NCI-H524 treated with DMSO at 0.1 percent for 48 hours (cell line): ENCODE results near the gene SCFD2.
"Not testable (repeated sequence)": the region's sequence is repeated elsewhere in the genome, so short reads cannot be mapped to it uniquely, and the experiment has no call there.

Experiments used
- DNase-seq: peaks from one replicate; lab custom pipeline; 2025; lab: John Stamatoyannopoulos, UW

The SCFD2 gene

GRCh38 chr4:53340145-53340544 is 25.7 kb downstream of the SCFD2 start:
- DNase-seq: not testable (repeated sequence)

GRCh38 chr4:53334916-53335315 is 30.9 kb downstream of the SCFD2 start:
- not testable (repeated sequence) for DNase-seq

- DNase-seq: no peak
Measured at GRCh38 chr4:53326535-53326934, 39.3 kb downstream of the SCFD2 start.

- no peak for DNase-seq
Measured at GRCh38 chr4:53322696-53323095, 43.2 kb downstream of the SCFD2 start.

GRCh38 chr4:53321984-53322289 is 43.9 kb downstream of the SCFD2 start:
- DNase-seq: no peak

GRCh38 chr4:53321151-53321983 is 44.5 kb downstream of the SCFD2 start:
- DNase-seq: no peak

GRCh38 chr4:53315300-53315699 is 50.6 kb downstream of the SCFD2 start:
- no peak for DNase-seq

GRCh38 chr4:53314252-53314651 is 51.6 kb downstream of the SCFD2 start:
- no peak for DNase-seq

GRCh38 chr4:53313510-53313909 is 52.4 kb downstream of the SCFD2 start:
- DNase-seq: peak; percentile 3

GRCh38 chr4:53309321-53310040 is 56.4 kb downstream of the SCFD2 start:
- no peak for DNase-seq

- DNase-seq: no peak
Measured at GRCh38 chr4:53307819-53308780, 57.8 kb downstream of the SCFD2 start.

GRCh38 chr4:53307210-53307609 is 58.7 kb downstream of the SCFD2 start:
- no peak for DNase-seq

GRCh38 chr4:53306729-53307128 is 59.1 kb downstream of the SCFD2 start:
- DNase-seq: no peak

- not testable (repeated sequence) for DNase-seq
Measured at GRCh38 chr4:53292209-53292608, 73.7 kb downstream of the SCFD2 start.

GRCh38 chr4:53281438-53281837 is 84.4 kb downstream of the SCFD2 start:
- peak; percentile 16 for DNase-seq

- no peak for DNase-seq
Measured at GRCh38 chr4:53280846-53281245, 85.0 kb downstream of the SCFD2 start.

- DNase-seq: no peak
Measured at GRCh38 chr4:53274609-53275268, 91.1 kb downstream of the SCFD2 start.

GRCh38 chr4:53273726-53274125 is 92.1 kb downstream of the SCFD2 start:
- DNase-seq: no peak

- no peak for DNase-seq
Measured at GRCh38 chr4:53267026-53267425, 98.8 kb downstream of the SCFD2 start.

- not testable (repeated sequence) for DNase-seq
Measured at GRCh38 chr4:53255986-53256385, 109.9 kb downstream of the SCFD2 start.

GRCh38 chr4:53240573-53240972 is 125.3 kb downstream of the SCFD2 start:
- DNase-seq: no peak

GRCh38 chr4:53238352-53238751 is 127.5 kb downstream of the SCFD2 start:
- not testable (repeated sequence) for DNase-seq
